ENCODE results near the gene EID2.

The EID2 gene

GRCh38 chr19:39500543-39500942 lies 39.4 kb downstream of the EID2 start:
- H3K4me3 ChIP-seq (ENCODE audit: low read length), result no peak overlapping the region
- H3K9me2 ChIP-seq (replicated peaks; ENCODE audit: control insufficient read depth, low read length), result no peaks in the 10 kb centered on the region
- H3K4me1 ChIP-seq (ENCODE audit: control insufficient read depth, low read length), result peaks cover 31% of the 10 kb centered on the region
- no peaks in the 10 kb centered on the region for H3F3A ChIP-seq (ENCODE audit: control insufficient read depth, insufficient read depth)
- peaks cover 36% of the 10 kb centered on the region for H3K27me3 ChIP-seq (ENCODE audit: control insufficient read depth, low read length)
- H4K20me1 ChIP-seq (ENCODE audit: control insufficient read depth, insufficient read depth, low read depth, low read length), result no peaks in the 10 kb centered on the region
- H3K9me3 ChIP-seq (ENCODE audit: control insufficient read depth, insufficient read depth, low read length), result no peaks in the 10 kb centered on the region
- no peaks in the 10 kb centered on the region for H3K36me3 ChIP-seq (ENCODE audit: control insufficient read depth, low read length)
- H3K4me2 ChIP-seq (ENCODE audit: low read length), result no peak overlapping the region
- H3K27ac ChIP-seq (ENCODE audit: low read depth, low read length), result no peak overlapping the region
- no peaks in the 10 kb centered on the region for H3K79me2 ChIP-seq (ENCODE audit: control insufficient read depth, low read length)
- TF ChIP-seq CTCF (IDR thresholded peaks at IDR 0.05; ENCODE audit: low read depth, low read length, poor library complexity, severe bottlenecking) (no peak), EZH2phosphoT487 (IDR thresholded peaks at IDR 0.05; ENCODE audit: borderline replicate concordance, low read length) (no peak)

GRCh38 chr19:39499932-39500331 lies 40.0 kb downstream of the EID2 start:
- Histone ChIP-seq H3K9me3 (ENCODE audit: control insufficient read depth, insufficient read depth, low read length) (no peaks in the 10 kb centered on the region), H3K79me2 (ENCODE audit: control insufficient read depth, low read length) (no peaks in the 10 kb centered on the region), H3K27me3 (ENCODE audit: control insufficient read depth, low read length) (peaks cover 36% of the 10 kb centered on the region), H3F3A (ENCODE audit: control insufficient read depth, insufficient read depth) (no peaks in the 10 kb centered on the region), H3K4me2 (ENCODE audit: low read length) (no peak overlapping the region), H3K9me2 (replicated peaks; ENCODE audit: control insufficient read depth, low read length) (no peaks in the 10 kb centered on the region), H3K4me3 (ENCODE audit: low read length) (no peak overlapping the region), H3K27ac (ENCODE audit: low read depth, low read length) (no peak overlapping the region), H3K36me3 (ENCODE audit: control insufficient read depth, low read length) (no peaks in the 10 kb centered on the region), H3K4me1 (ENCODE audit: control insufficient read depth, low read length) (peaks cover 31% of the 10 kb centered on the region), H4K20me1 (ENCODE audit: control insufficient read depth, insufficient read depth, low read depth, low read length) (no peaks in the 10 kb centered on the region)
- TF ChIP-seq CTCF (IDR thresholded peaks at IDR 0.05; ENCODE audit: low read depth, low read length, poor library complexity, severe bottlenecking) (no peak), EZH2phosphoT487 (IDR thresholded peaks at IDR 0.05; ENCODE audit: borderline replicate concordance, low read length) (no peak)

- no peak within 1 kb of the TSS for H3K27ac ChIP-seq (ENCODE audit: low read depth, low read length)
- no peaks in the 10 kb centered on the region for H3K79me2 ChIP-seq (ENCODE audit: control insufficient read depth, low read length)
- H3K27me3 ChIP-seq (ENCODE audit: control insufficient read depth, low read length), result peaks cover 36% of the 10 kb centered on the region
- peak within 1 kb of the TSS; percentile 56 for H3K4me3 ChIP-seq (ENCODE audit: low read length)
- H3K9me3 ChIP-seq (ENCODE audit: control insufficient read depth, insufficient read depth, low read length), result no peaks in the 10 kb centered on the region
- H3K9me2 ChIP-seq (replicated peaks; ENCODE audit: control insufficient read depth, low read length), result no peaks in the 10 kb centered on the region
- H3K36me3 ChIP-seq (ENCODE audit: control insufficient read depth, low read length), result no peaks in the 10 kb centered on the region
- H3F3A ChIP-seq (ENCODE audit: control insufficient read depth, insufficient read depth), result no peaks in the 10 kb centered on the region; the same call in 1 of the 2 replicates
- H3K4me1 ChIP-seq (ENCODE audit: control insufficient read depth, low read length), result peaks cover 31% of the 10 kb centered on the region
- TF ChIP-seq EZH2phosphoT487 (IDR thresholded peaks at IDR 0.05; ENCODE audit: borderline replicate concordance, low read length), result no peak
- TF ChIP-seq CTCF (IDR thresholded peaks at IDR 0.05; ENCODE audit: low read depth, low read length, poor library complexity, severe bottlenecking), result no peak
- peak within 1 kb of the TSS; percentile 68 for H3K4me2 ChIP-seq (ENCODE audit: low read length)
- H4K20me1 ChIP-seq (ENCODE audit: control insufficient read depth, insufficient read depth, low read depth, low read length), result no peaks in the 10 kb centered on the region
Measured at GRCh38 chr19:39498798-39499642, 40.9 kb downstream of the EID2 start, which contains the start of gene DLL3. Gene DLL3, plus strand, starts transcription at chr19:39498947. Its CDS starts 28 bp downstream, at chr19:39498975.
